H1 (cell line): ENCODE results near the gene UBE2V1. TPM values are rescaled to one million over a fixed set of nuclear protein-coding genes. Genes with fewer than 3 reads are reported as not detected.

ENCODE experiments used
- CTCF ChIA-PET: fragments of 300-600 bp; sonication (Branson Sonifier 250); formaldehyde crosslinking; loops from one replicate; lab custom pipeline; 2021; ENCODE audit not compliant: partially characterized antibody; lab: Charles Lee
- POLR2A ChIA-PET: fragments of 300-600 bp; sonication (Branson Sonifier 250); formaldehyde crosslinking; loops from one replicate; lab custom pipeline; 2021; ENCODE audit warnings: inconsistent platforms; ENCODE audit not compliant: partially characterized antibody; lab: Charles Lee
- DNase-seq, 2 experiments: peaks; one replicate each; pipeline versions ENCODE4 v3.0.0 to v3.0.0-alpha.2; 2010 to 2022; ENCODE audit warnings: low spot score in 2 of 2, low read depth in 1 of 2, mixed read lengths in 1 of 2
- FAIRE-seq: peaks from 2 replicates; lab custom pipeline; 2011; peaks lifted over from hg19 to GRCh38; lab: Jason Lieb, UNC
- H2AFZ ChIP-seq: 2 replicates; pipeline ENCODE4 v1.8.1; 2012; ENCODE audit warnings: low read length, inconsistent platforms
- H2AK5ac ChIP-seq: 2 replicates; pipeline ENCODE4 v1.6.1; 2013; ENCODE audit warnings: low read depth, low read length
- H2BK120ac ChIP-seq: replicated peaks from 2 replicates; pipeline ENCODE3; 2013; ENCODE audit warnings: low read depth, low read length, inconsistent platforms
- H2BK12ac ChIP-seq: 2 replicates; pipeline ENCODE4 v1.6.1; 2013; ENCODE audit warnings: low read depth, low read length
- H2BK15ac ChIP-seq: 2 replicates; pipeline ENCODE4 v1.6.1; 2013; ENCODE audit warnings: low read length
- H2BK20ac ChIP-seq: 2 replicates; pipeline ENCODE4 v1.6.1; 2013; ENCODE audit warnings: low read length
- H2BK5ac ChIP-seq: 2 replicates; pipeline ENCODE4 v1.6.1; 2013; ENCODE audit warnings: low read depth, low read length
- H3K14ac ChIP-seq: 2 replicates; pipeline ENCODE4 v1.6.1; 2013; ENCODE audit warnings: inconsistent platforms; ENCODE audit not compliant: insufficient read length
- H3K18ac ChIP-seq: 2 replicates; pipeline ENCODE4 v1.6.1; 2013; ENCODE audit warnings: low read length; ENCODE audit errors: extremely low read depth
- H3K23ac ChIP-seq: 2 replicates; pipeline ENCODE4 v1.6.1; 2013; ENCODE audit warnings: inconsistent platforms; ENCODE audit not compliant: insufficient read length
- H3K23me2 ChIP-seq: 2 replicates; pipeline ENCODE4 v1.6.1; 2013; ENCODE audit warnings: low read depth, low read length
- H3K27ac ChIP-seq: 2 replicates; pipeline ENCODE4 v1.6.1; 2011; ENCODE audit warnings: low read depth, low read length, inconsistent platforms
- H3K27me3 ChIP-seq, 4 experiments: replicated peaks in 1 of 4; 1 replicate in 1 of 4; 2 replicates in 3 of 4; pipeline versions ENCODE4 v1.6.1 to v1.8.1; 2011 to 2013; ENCODE audit warnings: low read length in 3 of 4, mild to moderate bottlenecking in 3 of 4, inconsistent platforms in 2 of 4, mixed read lengths in 2 of 4, moderate library complexity in 1 of 4; ENCODE audit not compliant: control insufficient read depth in 3 of 4, insufficient read depth in 3 of 4; ENCODE audit errors: extremely low read depth in 1 of 4
- H3K36me3 ChIP-seq, 4 experiments: 2 replicates each; pipeline versions ENCODE4 v1.6.1 to v1.8.1; 2011 to 2013; ENCODE audit warnings: mild to moderate bottlenecking in 4 of 4, low read length in 3 of 4, moderate library complexity in 2 of 4, control low read depth in 1 of 4, inconsistent platforms in 1 of 4; ENCODE audit not compliant: insufficient read depth in 4 of 4, control insufficient read depth in 2 of 4
- H3K4ac ChIP-seq: replicated peaks from 2 replicates; pipeline ENCODE3; 2013; ENCODE audit warnings: low read length, low read depth, mixed read lengths, inconsistent platforms; ENCODE audit not compliant: insufficient read length
- H3K4me1 ChIP-seq, 4 experiments: replicated peaks in 1 of 4; 1 replicate in 1 of 4; 2 replicates in 3 of 4; pipeline versions ENCODE4 v1.6.1 to v1.8.1; 2011 to 2013; ENCODE audit warnings: low read length in 3 of 4, inconsistent platforms in 2 of 4, mixed read lengths in 1 of 4; ENCODE audit not compliant: insufficient read depth in 4 of 4, control insufficient read depth in 3 of 4
- H3K4me2 ChIP-seq, 2 experiments: 2 replicates each; pipeline versions ENCODE4 v1.6.1 to v1.8.1; 2011 to 2013; ENCODE audit warnings: low read depth in 2 of 2, low read length in 2 of 2, control low read depth in 1 of 2, inconsistent platforms in 1 of 2, mild to moderate bottlenecking in 1 of 2; ENCODE audit not compliant: insufficient read depth in 1 of 2
- H3K4me3 ChIP-seq, 4 experiments: fragments of 200-600, 300-600 bp in 1 of 4; sonication (generic), shearing (Covaris generic), sonication (Bioruptor Twin) in 1 of 4; 2 replicates each; pipeline versions ENCODE4 v1.5.1 to v1.8.1; 2011 to 2016; ENCODE audit warnings: low read length in 4 of 4, low read depth in 3 of 4, control low read depth in 2 of 4, inconsistent platforms in 2 of 4, mild to moderate bottlenecking in 2 of 4, mixed read lengths in 1 of 4, moderate library complexity in 1 of 4; ENCODE audit not compliant: insufficient read depth in 2 of 4; ENCODE audit errors: extremely low read depth in 1 of 4
- H3K56ac ChIP-seq: replicated peaks from 2 replicates; pipeline ENCODE3; 2013; ENCODE audit warnings: low read depth, mild to moderate bottlenecking, mixed read lengths, low read length, inconsistent platforms; ENCODE audit not compliant: insufficient read length
- H3K79me1 ChIP-seq: 2 replicates; pipeline ENCODE4 v1.6.1; 2013; ENCODE audit warnings: low read depth, low read length, control low read depth
- H3K79me2 ChIP-seq, 2 experiments: 2 replicates each; pipeline versions ENCODE4 v1.6.1 to v1.8.1; 2012 to 2013; ENCODE audit warnings: low read length in 2 of 2, mild to moderate bottlenecking in 2 of 2, inconsistent platforms in 1 of 2; ENCODE audit not compliant: insufficient read depth in 2 of 2, control insufficient read depth in 1 of 2
- H3K9ac ChIP-seq, 4 experiments: replicated peaks in 1 of 4; 1 replicate in 1 of 4; 2 replicates in 3 of 4; pipeline versions ENCODE4 v1.6.1 to v1.8.1; 2011 to 2013; ENCODE audit warnings: low read depth in 3 of 4, low read length in 3 of 4, control low read depth in 2 of 4, mild to moderate bottlenecking in 2 of 4, moderate library complexity in 2 of 4, inconsistent platforms in 1 of 4; ENCODE audit errors: extremely low read depth in 1 of 4
- H3K9me3 ChIP-seq, 2 experiments: 2 replicates each; pipeline versions ENCODE4 v1.6.1 to v1.8.1; 2012 to 2013; ENCODE audit warnings: mild to moderate bottlenecking in 2 of 2, moderate library complexity in 2 of 2, control low read depth in 1 of 2, inconsistent platforms in 1 of 2, low read depth in 1 of 2, low read length in 1 of 2, mixed read lengths in 1 of 2; ENCODE audit not compliant: insufficient read depth in 2 of 2
- H4K20me1 ChIP-seq, 2 experiments: replicated peaks in 1 of 2; 2 replicates each; pipeline versions ENCODE3 to v1.8.1; 2011 to 2013; ENCODE audit warnings: inconsistent platforms in 2 of 2, low read length in 2 of 2, mild to moderate bottlenecking in 1 of 2; ENCODE audit not compliant: insufficient read depth in 2 of 2, control insufficient read depth in 1 of 2
- H4K5ac ChIP-seq: 2 replicates; pipeline ENCODE4 v1.6.1; 2013; ENCODE audit warnings: low read length, low read depth, mixed read lengths, inconsistent platforms; ENCODE audit not compliant: insufficient read length
- H4K8ac ChIP-seq: 2 replicates; pipeline ENCODE4 v1.8.0; 2013; ENCODE audit warnings: mild to moderate bottlenecking, moderate library complexity, low read length, inconsistent platforms; ENCODE audit not compliant: insufficient read depth; ENCODE audit errors: extremely low read depth
- H4K91ac ChIP-seq: replicated peaks from 2 replicates; pipeline ENCODE3; 2013; ENCODE audit warnings: low read length, mixed read lengths, inconsistent platforms; ENCODE audit not compliant: insufficient read length
- CBX8 ChIP-seq: fragments of 300-800, 300-1000 bp; sonication (generic); IDR thresholded peaks from 2 replicates; pipeline ENCODE4 v1.7.1; 2016; ENCODE audit warnings: low read depth, low read length, borderline replicate concordance
- CEBPB ChIP-seq: IDR thresholded peaks from 2 replicates; pipeline ENCODE4 v1.6.1; 2012; ENCODE audit warnings: low read depth, low read length
- CHD2 ChIP-seq: IDR thresholded peaks from 2 replicates; pipeline ENCODE4 v1.6.1; 2012; ENCODE audit warnings: low read length, improper control_type of control experiment
- GTF2F1 ChIP-seq: IDR thresholded peaks from 2 replicates; pipeline ENCODE4 v1.6.1; 2012; ENCODE audit warnings: low read depth, low read length, improper control_type of control experiment, borderline replicate concordance
- HDAC6 ChIP-seq: IDR thresholded peaks from one replicate; pipeline ENCODE4 v1.7.1; 2012; ENCODE audit warnings: low read depth, mild to moderate bottlenecking, inconsistent platforms, low read length, moderate library complexity
- MAFK ChIP-seq: IDR thresholded peaks from 2 replicates; pipeline ENCODE4 v1.6.1; 2012; ENCODE audit warnings: low read depth, mild to moderate bottlenecking, improper control_type of control experiment, low read length
- RAD21 ChIP-seq, 2 experiments: IDR thresholded peaks in 1 of 2; conservative IDR thresholded peaks in 1 of 2; 2 replicates each; pipeline ENCODE4 v1.6.1; 2011; ENCODE audit warnings: low read depth in 2 of 2, low read length in 2 of 2, improper control_type of control experiment in 1 of 2, inconsistent platforms in 1 of 2, mild to moderate bottlenecking in 1 of 2, moderate library complexity in 1 of 2
- SAP30 ChIP-seq: fragments of 300-600 bp; sonication (generic); IDR thresholded peaks from 2 replicates; pipeline ENCODE4 v1.7.1; 2012; ENCODE audit warnings: low read length, moderate library complexity, mild to moderate bottlenecking, inconsistent platforms; ENCODE audit not compliant: insufficient read depth, insufficient replicate concordance
- SRF ChIP-seq: IDR thresholded peaks from 2 replicates; pipeline ENCODE4 v1.6.1; 2011; ENCODE audit warnings: mild to moderate bottlenecking, low read depth, low read length, moderate library complexity
- polyA plus RNA-seq, 7 experiments: library from polyadenylated mRNA; depleted of rRNA in 3 of 7; stranded (reverse) in 5 of 7; unstranded in 2 of 7; fragments of >200 nt in 5 of 7; fragments of 200-250 nt in 2 of 7; gene quantifications; 1 replicate in 5 of 7; 2 replicates in 1 of 7; 4 replicates in 1 of 7; pipeline versions ENCODE4 v1.2.1 to v1.2.3, GENCODE V29; 2011 to 2013; ENCODE audit warnings: missing spikeins in 2 of 7, mixed read lengths in 2 of 7
- total RNA-seq: library from RNA; stranded (reverse); fragmentation: NEBNext Ultra II Directional; extraction: Animal tissue kit (Norgen Biotek cat#: 25700); gene quantifications from 2 replicates; pipeline ENCODE4 v1.2.1, GENCODE V29; 2021
- TF ChIP-seq, protein P1 (sequence below): IDR thresholded peaks from 2 replicates; pipeline ENCODE4 v1.6.1; 2012; ENCODE audit warnings: inconsistent platforms
- TF ChIP-seq, protein P2 (sequence below): IDR thresholded peaks from 2 replicates; pipeline ENCODE4 v1.6.1; 2011; ENCODE audit warnings: low read depth, mild to moderate bottlenecking, low read length; ENCODE audit not compliant: insufficient read depth

The UBE2V1 gene
- total and polyA plus RNA-seq, 2 of the 8 experiments (the other 6 are each of a cell fraction or from before 2014, with no cell fraction given): 141 to 184 TPM

DNA sequence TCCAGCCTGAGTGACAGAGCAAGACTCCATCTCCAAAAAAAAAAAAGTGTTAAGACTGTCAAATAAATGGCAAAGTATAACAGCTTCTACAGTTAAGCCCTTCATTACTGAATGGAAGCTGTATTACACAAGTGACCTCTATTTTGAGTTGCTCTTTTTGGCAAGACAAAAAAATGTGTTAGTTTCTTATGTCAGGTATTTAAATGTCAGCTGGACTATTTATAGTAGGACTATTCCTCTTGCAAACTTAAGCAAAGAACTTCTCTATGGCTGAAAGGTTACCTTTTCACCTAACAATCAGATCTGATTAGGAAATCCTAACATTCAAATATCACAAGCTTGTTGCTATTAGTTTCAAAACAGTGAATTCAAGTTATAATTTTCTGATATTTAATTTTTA, 12.4 kb downstream of the UBE2V1 start:
- H4K5ac ChIP-seq: no peak overlapping the region
- no peak for TF ChIP-seq SAP30
- TF ChIP-seq CHD2: no peak
- TF ChIP-seq RAD21 (IDR thresholded peaks at IDR 0.05 in 1 of 2, conservative IDR thresholded peaks at IDR 0.05 in 1 of 2; ENCODE audit: low read depth in 2 of 2, low read length in 2 of 2): no peak
- TF ChIP-seq MAFK: no peak
- TF ChIP-seq SRF: no peak
- TF ChIP-seq, protein P1, sequence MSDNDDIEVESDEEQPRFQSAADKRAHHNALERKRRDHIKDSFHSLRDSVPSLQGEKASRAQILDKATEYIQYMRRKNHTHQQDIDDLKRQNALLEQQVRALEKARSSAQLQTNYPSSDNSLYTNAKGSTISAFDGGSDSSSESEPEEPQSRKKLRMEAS: no peak
- TF ChIP-seq, protein P2, sequence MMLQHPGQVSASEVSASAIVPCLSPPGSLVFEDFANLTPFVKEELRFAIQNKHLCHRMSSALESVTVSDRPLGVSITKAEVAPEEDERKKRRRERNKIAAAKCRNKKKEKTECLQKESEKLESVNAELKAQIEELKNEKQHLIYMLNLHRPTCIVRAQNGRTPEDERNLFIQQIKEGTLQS: no peak
- TF ChIP-seq GTF2F1: no peak
- no peak for TF ChIP-seq HDAC6
- no peak for TF ChIP-seq CBX8
- no peak for TF ChIP-seq CEBPB
- peaks cover 7 to 23% (median 10%) of the 10 kb centered on the region in 4 experiments for H3K36me3 ChIP-seq
- H3K9me3 ChIP-seq: no peaks in the 10 kb centered on the region
- H3K18ac ChIP-seq: no peak overlapping the region
- no peak overlapping the region for H2BK20ac ChIP-seq
- FAIRE-seq (no peak), DNase-seq (no peak)
- no peak overlapping the region for H3K14ac ChIP-seq
- ChIA-PET CTCF (interaction anchor here (0.6 to 6.0 kb wide), 10 partner anchors 9 to 306 kb away, joined by 3 to 32 read pairs (median 4); no protein-coding TSS in a partner anchor), POLR2A (interaction anchor here (1.4 to 8.8 kb wide), 2 partner anchors 13 to 20 kb away, joined by 5 to 87 read pairs; partner anchors contain the start of gene UBE2V1)
- H2BK12ac ChIP-seq: no peak overlapping the region
- H2BK15ac ChIP-seq: no peak overlapping the region
- H4K91ac ChIP-seq: no peak overlapping the region
- H3K56ac ChIP-seq: no peak overlapping the region
- H4K20me1 ChIP-seq: peaks cover 9 to 18% of the 10 kb centered on the region in 2 experiments
- no peak overlapping the region for H3K4ac ChIP-seq
- no peaks in the 10 kb centered on the region for H3K23me2 ChIP-seq
- peaks cover 14 to 92% of the 10 kb centered on the region in 2 experiments for H3K79me2 ChIP-seq
- H2BK120ac ChIP-seq: no peak overlapping the region
- peaks cover 0 to 11% (median 8%) of the 10 kb centered on the region in 4 experiments; a peak in 5 of 7 replicates for H3K4me1 ChIP-seq
- no peak overlapping the region for H4K8ac ChIP-seq
- no peaks in the 10 kb centered on the region for H3K27me3 ChIP-seq
- no peak overlapping the region for H2BK5ac ChIP-seq
- no peak overlapping the region for H2AK5ac ChIP-seq
- H3K4me2 ChIP-seq: no peak overlapping the region
- no peak overlapping the region for H3K4me3 ChIP-seq
- no peak overlapping the region for H2AFZ ChIP-seq
- no peak overlapping the region for H3K27ac ChIP-seq
- no peak overlapping the region for H3K23ac ChIP-seq
- no peak overlapping the region for H3K9ac ChIP-seq
- peaks cover 11% of the 10 kb centered on the region for H3K79me1 ChIP-seq
